Measurements from ENCODE around the gene TCEA2. TPM values are rescaled to one million over a fixed set of nuclear protein-coding genes. Genes with fewer than 3 reads are reported as not detected.

TCEA2 gene
- total RNA-seq, 3 donors from 2014 or later = 4.1 to 46.1 (median 9.5) TPM

GRCh38 chr20:64095455-64095854, 32.5 kb downstream of the TCEA2 start:
- ATAC-seq (no peak), DNase-seq (no peak)
- H3K9me3 ChIP-seq = no peaks in the 10 kb centered on the region
- H3K4me3 ChIP-seq = no peak overlapping the region
- TF ChIP-seq, protein P1, sequence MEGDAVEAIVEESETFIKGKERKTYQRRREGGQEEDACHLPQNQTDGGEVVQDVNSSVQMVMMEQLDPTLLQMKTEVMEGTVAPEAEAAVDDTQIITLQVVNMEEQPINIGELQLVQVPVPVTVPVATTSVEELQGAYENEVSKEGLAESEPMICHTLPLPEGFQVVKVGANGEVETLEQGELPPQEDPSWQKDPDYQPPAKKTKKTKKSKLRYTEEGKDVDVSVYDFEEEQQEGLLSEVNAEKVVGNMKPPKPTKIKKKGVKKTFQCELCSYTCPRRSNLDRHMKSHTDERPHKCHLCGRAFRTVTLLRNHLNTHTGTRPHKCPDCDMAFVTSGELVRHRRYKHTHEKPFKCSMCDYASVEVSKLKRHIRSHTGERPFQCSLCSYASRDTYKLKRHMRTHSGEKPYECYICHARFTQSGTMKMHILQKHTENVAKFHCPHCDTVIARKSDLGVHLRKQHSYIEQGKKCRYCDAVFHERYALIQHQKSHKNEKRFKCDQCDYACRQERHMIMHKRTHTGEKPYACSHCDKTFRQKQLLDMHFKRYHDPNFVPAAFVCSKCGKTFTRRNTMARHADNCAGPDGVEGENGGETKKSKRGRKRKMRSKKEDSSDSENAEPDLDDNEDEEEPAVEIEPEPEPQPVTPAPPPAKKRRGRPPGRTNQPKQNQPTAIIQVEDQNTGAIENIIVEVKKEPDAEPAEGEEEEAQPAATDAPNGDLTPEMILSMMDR (IDR thresholded peaks at IDR 0.05) = no peak
- no peaks in the 10 kb centered on the region for H3K4me1 ChIP-seq (ENCODE audit: low read depth)
- H3K36me3 ChIP-seq (ENCODE audit: low read depth) = no peaks in the 10 kb centered on the region
- intact Hi-C loops (cut with DNase I, micrococcal nuclease) = no loop called here

DNA sequence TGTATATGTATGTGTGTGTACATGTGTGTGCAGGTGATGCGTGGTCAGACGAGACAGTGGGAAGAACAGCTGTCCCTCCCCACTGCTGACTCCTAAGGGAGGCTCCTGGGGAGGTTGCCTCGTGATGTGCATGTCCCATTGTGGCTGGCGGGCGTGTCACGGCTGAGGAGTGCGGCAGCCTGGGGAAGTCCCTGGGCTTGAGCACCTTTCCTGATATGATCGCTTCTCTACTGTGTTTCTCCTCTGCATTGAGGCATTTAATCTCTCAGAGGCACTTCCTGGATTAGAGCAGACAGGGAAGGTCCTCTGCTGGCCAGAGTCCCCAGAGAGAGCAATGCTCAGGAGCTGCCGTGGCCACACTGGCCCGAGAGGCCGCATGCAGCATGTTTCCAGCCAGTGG, 32.9 kb downstream of the TCEA2 start:
- Histone ChIP-seq H3K4me3 (no peak overlapping the region), H3K9me3 (no peaks in the 10 kb centered on the region), H3K36me3 (ENCODE audit: low read depth) (no peaks in the 10 kb centered on the region), H3K4me1 (ENCODE audit: low read depth) (no peaks in the 10 kb centered on the region)
- TF ChIP-seq, protein P1 (IDR thresholded peaks at IDR 0.05) = no peak
- ATAC-seq (no peak), DNase-seq (no peak)
- intact Hi-C loops (cut with DNase I, micrococcal nuclease) = no loop called here

- TF ChIP-seq, protein P1 (IDR thresholded peaks at IDR 0.05) = no peak
- no peak overlapping the region for H3K4me3 ChIP-seq
- no peak for DNase-seq
- H3K4me1 ChIP-seq (ENCODE audit: low read depth) = no peaks in the 10 kb centered on the region
- no peak for ATAC-seq
- no peaks in the 10 kb centered on the region for H3K36me3 ChIP-seq (ENCODE audit: low read depth)
- intact Hi-C loops (cut with DNase I, micrococcal nuclease) = no loop called here
- no peaks in the 10 kb centered on the region for H3K9me3 ChIP-seq
Measured at GRCh38 chr20:64096535-64096934, 33.5 kb downstream of the TCEA2 start.

DNA sequence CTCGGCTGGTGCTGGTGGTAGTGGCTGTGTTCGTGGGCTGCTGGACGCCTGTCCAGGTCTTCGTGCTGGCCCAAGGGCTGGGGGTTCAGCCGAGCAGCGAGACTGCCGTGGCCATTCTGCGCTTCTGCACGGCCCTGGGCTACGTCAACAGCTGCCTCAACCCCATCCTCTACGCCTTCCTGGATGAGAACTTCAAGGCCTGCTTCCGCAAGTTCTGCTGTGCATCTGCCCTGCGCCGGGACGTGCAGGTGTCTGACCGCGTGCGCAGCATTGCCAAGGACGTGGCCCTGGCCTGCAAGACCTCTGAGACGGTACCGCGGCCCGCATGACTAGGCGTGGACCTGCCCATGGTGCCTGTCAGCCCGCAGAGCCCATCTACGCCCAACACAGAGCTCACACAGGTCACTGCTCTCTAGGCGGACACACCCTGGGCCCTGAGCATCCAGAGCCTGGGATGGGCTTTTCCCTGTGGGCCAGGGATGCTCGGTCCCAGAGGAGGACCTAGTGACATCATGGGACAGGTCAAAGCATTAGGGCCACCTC, 35.5 kb downstream of the TCEA2 start:
- no peaks in the 10 kb centered on the region for H3K36me3 ChIP-seq (ENCODE audit: low read depth)
- DNase-seq (no peak), ATAC-seq (no peak)
- H3K4me3 ChIP-seq = no peak overlapping the region
- intact Hi-C loops (cut with DNase I, micrococcal nuclease) = no loop called here
- TF ChIP-seq, protein P1 (IDR thresholded peaks at IDR 0.05) = no peak
- peaks cover 7% of the 10 kb centered on the region for H3K4me1 ChIP-seq (ENCODE audit: low read depth)
- H3K9me3 ChIP-seq = no peaks in the 10 kb centered on the region

GRCh38 chr20:64099086-64099786, 36.2 kb downstream of the TCEA2 start:
- Histone ChIP-seq H3K36me3 (ENCODE audit: low read depth) (no peaks in the 10 kb centered on the region), H3K4me1 (ENCODE audit: low read depth) (peaks cover 7% of the 10 kb centered on the region), H3K9me3 (no peaks in the 10 kb centered on the region), H3K4me3 (no peak overlapping the region)
- TF ChIP-seq, protein P1 (IDR thresholded peaks at IDR 0.05) = no peak
- DNase-seq = no peak
- intact Hi-C loops (cut with DNase I, micrococcal nuclease) = no loop called here
- no peak for ATAC-seq
